Activated T-helper 1 cell treated with Interleukin-2 at 50 U/mL for 16 hours (primary cell): ENCODE results near the gene UNC79.

Experiments
- DNase-seq: peaks from one replicate; pipeline ENCODE4 v3.0.0-alpha.2; 2020; ENCODE audit warnings: low read depth

UNC79 gene

DNA sequence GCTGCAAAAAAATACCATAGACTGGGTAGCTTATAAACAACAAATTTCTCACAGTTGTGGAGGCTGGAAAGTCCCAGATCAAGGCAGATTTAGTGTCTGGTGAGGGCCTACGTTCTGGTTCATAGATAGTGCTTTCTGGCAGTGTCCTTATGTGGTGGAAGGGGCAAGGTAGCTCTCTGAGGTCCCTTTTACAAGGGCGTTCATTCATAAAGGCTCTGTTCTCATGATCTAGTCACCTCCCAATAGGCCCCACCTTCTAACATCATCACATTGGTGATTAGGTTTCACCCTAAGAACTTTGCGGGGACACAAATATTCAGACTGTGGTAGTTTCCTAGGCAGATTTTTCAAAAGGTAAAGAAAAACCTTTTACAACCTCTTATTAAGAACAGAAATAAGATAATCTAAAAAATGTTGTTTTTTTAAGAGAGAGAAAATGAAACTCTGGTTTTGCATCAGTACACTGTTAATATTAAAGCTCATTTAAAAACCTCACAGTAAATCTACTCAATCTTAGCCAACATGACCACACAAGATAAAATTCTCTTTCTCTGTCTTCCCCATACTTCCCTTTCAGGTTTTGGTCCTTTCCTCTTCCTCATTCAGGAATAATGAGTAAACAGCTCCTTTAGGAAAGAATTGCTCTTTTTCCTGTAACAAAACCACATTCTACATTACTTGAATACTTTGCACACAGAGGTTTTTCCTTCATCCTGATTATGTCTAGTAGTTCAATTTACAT lies 117.5 kb downstream of the UNC79 start:
- DNase-seq = no peak

DNA sequence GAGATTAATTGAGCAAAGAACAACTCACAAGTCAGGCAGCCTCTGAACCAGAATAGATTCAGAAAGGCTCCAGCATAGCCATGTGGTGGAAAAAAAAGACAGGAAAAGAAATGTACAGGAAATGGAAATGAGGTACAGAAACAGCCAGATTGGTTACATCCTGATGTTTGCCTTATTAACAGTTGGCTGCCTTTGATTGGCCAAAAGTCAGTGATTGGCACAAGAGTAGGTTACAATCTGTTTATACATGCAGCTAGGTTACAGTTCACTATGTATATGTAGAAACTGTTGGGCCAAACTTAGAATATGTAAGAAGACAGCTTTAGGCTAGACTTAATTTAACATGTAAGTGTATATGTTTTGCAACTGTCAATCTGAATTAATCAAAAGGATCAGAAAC lies 118.9 kb downstream of the UNC79 start:
- DNase-seq = no peak

DNA sequence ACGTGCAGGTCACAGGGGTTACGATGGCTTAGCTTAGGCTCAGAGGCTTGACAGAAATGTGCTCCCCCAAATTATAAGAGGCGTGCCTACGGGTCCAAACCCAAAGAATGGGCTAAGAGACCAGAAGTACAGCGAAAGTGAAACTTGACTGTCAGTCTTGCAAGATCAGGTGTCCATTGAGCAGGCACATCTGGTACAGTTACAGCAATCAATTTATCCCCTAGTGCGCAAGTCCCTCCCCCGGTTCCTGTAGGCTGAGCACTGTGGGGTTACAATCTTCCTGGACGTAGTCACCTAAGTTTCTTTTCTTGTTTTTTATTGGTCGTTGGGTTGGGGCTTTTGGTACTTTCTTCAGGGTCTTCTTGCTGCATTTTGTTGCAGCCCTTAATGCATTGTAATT lies 134.2 kb downstream of the UNC79 start:
- no peak for DNase-seq

DNA sequence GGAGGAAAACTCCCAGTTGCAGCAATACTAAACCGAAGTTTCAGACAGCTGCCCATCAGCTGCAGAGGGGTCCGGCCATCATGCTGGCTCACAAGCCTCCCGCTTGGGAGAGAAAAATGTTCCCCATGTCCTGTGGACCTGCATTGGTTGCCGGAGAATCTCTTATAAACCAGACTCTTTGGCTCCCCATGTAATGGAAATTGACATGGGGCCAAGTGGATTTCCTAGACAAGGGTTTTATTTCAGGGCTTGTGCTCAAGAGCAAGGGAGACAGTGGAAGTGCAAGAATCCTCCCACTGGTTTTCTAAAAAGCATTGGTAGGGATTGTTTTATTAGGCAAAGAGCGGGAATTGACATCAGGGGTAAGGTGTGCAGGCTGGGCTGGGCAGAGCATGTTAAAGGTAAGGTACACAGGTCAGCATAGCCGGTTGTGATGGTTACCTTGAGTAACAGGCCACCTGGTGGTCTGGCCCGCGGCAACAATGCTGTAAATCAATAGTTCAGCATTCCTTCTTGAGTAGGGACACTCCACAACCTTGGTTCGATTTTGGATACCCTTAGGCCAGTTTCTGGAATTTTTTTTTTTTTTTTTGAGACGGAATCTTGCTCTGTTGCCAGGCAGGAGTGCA lies 135.4 kb downstream of the UNC79 start:
- no peak for DNase-seq

DNA sequence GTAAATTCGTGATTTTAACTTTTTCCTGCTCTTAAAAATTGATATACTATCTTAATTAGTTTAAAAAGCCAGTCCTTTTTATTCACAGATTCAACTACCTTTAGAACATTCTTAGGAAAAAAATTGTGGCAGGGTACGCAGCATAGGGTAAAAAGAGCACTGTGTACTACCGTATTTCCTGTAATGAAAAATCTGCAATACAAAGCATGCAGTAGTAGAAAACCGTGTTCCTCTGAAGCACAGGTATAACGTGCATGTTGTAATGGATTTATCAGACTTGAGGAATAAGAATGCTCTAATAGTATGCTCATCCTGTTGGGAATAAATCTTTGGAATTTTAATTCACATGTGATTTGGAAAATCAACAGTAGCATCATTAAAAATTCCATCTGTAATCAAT lies 140.5 kb downstream of the UNC79 start:
- no peak for DNase-seq

DNA sequence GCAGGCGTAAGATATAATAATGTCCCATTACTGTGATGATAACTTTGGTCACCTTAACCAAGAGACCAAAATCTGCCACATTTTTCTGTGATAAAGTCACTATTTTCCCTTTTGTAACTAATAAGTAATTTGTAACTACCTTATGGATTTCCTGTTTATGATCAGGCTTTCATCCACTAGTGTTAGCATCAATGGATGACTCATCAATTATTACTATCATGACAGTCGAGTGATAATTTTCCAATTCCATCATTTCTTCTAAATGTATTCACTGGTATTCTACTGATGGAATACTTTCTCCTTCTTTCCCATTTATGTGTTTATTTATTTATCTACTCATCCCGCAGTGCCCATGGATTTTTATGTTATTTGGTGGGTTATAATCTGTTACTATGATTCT lies 148.4 kb downstream of the UNC79 start:
- DNase-seq = no peak

DNA sequence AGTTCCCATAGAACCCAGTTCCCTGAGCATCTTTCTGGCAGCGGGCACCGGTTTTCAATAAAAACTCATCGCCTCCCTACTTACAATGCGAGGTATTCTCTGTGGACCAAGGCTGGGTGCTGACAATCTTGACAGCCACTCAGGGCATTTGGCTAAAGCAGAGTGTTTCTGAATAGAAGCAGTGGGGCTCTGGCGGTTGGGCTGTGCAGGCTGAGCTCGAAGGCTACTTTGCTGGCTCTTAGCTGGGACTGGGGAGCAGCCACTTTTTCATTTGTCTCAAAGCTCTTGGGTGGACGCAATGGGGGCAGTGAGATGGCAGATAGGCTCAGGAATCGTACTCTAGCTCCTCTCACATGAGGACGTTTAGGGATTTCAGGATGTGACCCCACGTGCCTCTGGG lies 151.8 kb downstream of the UNC79 start:
- DNase-seq = no peak

DNA sequence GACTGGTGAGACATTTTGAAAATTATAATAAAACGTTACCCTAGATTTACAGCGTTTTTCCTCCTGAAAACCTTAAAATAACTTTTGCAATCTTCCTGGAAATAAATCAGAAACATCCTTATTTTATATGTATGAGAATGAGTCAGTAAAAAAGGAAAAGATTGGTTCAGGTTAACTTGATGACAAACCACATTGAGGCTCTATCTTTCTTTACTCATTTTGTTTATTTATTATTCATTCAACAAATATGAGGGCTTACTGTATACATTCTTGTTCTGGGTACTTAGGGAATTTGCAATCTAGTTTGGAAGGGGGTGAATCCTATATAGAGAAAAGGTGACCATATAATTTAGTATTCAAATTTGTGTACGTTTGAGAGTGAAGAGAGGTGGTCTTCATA lies 156.6 kb downstream of the UNC79 start:
- DNase-seq = no peak

DNA sequence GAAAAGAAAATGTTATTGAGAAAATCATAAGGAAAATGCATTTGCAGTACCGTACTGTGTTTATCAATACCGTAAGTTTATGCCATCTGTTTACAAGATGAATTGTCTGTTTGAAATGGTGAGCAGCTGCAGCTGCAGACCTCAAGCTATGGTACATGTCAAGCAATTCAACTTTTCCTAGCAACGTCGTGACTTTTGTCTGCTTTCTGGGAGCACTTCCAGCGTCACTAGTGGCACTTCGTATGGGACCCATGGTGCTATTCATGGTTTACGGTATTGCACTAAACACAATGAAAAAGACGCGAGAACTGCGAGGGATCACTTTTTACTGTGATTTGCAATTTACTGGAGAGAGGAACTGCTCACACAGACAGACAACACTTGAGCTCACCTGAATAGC lies 160.8 kb downstream of the UNC79 start:
- no peak for DNase-seq

DNA sequence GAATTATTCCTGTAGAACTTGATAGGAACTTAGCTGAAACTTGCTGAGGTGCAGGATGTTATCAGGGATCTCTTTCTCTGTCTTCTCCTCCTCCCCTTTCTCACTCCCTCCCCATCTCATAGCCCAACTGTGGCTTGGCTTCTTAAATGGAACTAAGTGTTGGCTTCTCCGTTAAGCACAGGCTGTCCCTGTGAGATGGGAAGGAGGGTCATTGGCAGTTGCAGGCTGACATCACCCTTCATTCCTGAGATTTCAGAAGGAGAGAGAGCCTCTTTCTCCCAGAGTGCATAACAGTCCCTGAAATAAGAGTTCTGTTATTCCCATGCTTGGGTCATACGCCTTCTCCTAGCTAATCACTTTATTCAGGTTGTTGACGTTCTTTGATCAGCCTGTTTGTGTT lies 162.0 kb downstream of the UNC79 start:
- DNase-seq = no peak

DNA sequence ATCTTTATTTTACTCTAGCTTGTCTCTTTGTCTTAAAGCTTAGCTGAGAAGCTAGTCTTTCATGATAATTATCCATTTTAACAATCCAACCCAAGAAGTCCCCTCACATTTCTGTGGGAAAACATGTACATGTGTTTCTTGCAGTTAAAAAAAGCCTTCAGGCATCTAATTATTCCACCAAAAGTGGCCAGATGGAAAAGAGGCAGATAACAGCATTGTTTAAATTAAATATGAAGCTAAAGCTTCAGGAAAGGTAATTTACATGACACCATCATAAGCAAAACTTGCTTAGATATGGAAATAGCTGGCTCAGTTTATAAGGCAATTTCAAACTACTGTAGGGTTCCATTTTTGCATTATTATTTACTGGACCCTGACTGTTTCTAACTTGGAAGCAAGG lies 175.4 kb downstream of the UNC79 start:
- no peak for DNase-seq

DNA sequence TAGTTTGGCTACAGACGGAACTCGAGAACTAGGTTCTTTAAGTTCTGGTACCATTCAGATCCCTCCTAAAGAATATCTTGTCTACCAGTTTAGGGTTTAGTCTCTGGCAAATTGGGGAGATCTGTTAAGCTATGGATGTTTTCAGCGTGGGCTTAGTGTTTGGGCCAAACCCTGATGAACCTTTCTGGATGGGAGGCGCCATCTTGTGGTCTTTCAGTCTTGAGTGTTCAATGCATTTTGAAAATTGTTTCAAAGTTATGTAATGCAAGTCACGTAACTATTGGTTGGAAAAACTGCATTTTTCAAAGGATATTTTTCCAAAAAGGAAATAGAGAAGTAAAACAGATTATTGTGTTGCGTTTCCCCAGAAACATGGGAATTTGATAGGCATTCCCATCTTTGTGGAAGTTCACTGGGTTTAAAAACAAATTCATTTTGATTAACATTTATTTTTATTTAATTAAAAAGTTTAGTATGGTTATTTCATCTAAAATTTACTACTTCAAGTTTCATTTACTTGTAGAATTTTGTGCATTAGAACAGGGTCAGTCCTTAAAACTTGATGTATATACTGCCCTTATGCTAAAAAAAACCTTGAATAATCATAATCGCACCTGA lies 188.5 kb downstream of the UNC79 start:
- DNase-seq = no peak

DNA sequence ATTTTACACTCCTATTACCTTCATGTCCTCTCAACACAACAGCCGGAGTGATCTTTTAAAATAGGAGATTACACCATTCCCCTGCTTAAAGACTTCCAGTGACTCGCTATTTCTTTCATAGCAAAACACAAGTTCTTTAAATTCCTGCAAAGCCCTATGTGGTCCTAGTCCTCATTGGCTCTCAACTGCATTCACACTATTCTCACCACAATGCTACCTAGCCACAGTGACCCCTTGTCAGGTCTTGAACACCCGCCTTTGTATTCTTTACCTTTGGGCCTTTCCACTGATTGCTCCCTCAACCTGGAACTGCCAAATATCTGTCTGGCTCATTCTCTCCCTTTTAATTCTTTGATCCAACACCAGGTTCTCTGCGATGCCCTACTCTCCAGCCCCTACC lies 197.3 kb downstream of the UNC79 start:
- no peak for DNase-seq

DNA sequence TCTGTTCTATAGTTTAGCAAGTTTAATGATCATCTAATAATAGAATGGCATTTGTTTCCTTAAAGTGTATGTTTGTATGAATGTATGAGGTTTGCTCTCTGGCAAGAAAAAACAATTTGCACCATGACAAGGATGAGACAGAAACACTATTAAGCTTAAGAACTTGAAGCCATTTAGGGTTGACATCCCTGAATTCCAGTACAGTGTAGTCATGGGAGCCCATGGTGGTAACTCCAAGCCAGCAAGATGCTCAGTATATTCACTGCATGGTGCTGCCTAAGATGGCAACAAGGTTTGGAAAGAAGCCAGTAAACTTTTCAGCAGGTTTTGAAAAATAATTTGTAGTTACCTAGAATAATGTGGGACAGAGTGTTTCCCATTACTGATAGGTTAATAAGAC lies 198.9 kb downstream of the UNC79 start:
- DNase-seq = no peak

DNA sequence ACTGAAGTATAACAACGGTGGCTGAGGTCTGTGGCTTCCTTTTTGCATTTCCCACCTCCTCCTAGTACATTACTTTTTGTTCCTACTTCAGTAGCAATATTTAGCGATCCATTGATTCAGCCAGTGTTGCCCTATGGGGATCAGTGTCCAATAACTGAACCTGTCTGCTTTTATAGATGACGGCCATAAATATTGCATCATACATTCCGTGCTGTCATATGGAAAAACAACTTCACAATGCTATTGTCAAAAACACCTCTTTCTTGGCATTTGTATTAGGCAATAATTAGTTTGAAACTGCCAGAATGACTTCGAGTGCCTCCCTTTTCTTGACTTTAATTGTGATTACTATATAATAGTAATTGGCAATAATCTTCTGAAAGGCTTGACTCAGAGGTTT lies 208.1 kb downstream of the UNC79 start:
- no peak for DNase-seq

DNA sequence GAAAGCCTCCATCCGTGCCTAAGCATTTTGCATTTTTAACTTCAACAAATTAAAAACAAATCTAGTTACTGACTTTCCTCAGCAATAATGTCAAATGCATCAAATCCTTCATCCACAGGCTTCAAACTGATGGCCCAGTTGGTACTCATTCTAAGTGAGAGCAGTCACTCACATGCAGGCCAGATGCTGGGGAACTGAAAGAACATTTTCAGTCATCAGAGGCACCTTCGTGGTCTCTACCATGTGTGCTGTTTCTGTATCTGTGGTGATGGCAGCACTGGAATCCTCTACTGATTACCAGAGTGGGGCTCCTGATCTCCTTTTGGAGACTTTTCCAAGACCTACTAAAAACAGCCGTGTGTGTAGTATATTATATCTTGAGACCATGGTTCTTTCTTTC lies 212.4 kb downstream of the UNC79 start:
- DNase-seq = no peak

DNA sequence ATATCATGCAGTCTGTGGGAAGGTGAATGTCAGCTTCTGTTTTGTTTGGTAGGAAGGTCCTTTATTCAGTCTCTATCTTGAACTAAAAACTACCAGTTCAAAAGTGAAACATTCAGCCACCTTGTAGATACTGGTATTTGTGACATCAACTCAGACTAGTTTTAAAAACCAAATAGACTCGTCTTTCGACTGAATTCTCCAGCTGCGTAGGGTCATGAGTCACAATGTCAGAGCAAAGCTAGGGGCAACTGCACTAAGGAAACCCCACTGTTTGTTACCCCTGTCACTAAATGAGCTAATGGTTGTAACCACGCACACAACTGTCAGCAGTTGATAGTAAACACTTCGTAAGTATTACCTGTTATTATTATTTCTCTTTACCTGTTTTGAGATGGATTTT lies 212.9 kb downstream of the UNC79 start:
- DNase-seq = no peak

DNA sequence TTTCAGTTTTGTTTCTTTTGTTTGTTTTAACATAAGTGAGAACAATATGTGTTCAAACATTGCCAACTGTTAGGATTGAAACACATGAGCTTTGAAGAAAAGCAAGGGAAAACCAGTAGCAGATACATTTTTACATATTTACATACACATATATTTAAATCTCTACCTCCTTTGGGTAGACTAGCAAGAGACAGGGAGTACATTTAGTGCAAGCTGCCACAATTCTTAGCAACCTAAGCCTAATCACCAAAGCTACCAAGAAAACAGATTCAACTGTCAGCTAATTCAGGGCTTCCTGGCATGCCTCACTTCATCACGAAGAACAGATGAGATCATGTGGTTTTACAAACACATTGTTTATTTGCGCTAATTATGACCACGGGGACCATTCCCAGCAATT lies 214.5 kb downstream of the UNC79 start:
- DNase-seq = no peak

DNA sequence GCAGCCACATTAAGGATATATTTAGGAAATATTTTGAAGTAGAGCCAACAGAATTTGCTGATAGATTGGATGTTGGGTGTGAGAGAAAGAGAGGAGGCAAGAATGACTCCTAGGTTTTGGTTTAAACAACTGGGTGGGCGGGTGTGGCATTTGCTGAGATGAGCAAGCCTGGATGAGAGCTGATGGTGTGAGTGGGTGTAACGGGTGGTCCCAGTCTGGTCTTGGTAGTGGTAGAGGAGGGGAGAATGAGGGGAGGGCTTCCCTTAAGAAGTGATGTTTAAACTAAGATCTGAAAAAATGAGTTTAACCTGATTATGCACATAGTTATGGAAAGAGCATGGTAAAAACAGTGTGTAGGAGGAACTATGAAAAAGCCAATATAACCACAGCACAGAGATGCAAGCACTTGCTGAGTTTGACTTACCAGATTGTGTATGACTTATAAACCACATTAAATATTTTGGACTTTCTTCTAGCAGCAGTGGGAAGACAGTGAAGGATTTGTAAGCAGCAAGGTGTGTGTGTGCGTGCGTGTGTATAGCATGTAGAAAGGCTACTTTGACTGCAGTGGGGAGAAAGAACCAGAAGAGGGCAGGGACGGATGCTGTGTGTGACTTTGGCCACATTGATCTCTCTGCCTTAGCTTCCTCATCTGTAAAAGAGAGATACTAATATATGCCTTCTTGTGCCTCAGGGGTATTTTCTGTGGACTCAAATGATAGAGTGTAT lies 217.9 kb downstream of the UNC79 start:
- no peak for DNase-seq

DNA sequence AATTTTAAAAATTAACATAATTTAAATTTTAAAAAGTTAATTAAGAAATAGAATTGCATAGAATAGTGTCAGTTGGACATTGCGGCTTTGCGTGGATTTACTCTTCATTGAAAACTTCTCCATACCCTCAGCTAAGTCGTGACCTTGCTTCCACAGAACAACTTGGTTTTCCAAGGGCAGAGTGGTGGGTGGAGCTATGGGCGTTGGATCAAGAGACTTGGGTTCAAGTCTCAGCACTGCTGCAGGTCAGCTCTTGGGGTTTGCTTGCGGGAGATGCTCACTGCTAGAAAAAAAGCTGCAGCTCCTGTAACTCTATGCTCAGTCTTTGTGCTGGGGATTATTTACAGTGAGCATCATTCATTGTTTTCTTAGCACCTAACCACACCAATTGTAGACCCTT lies 223.9 kb downstream of the UNC79 start:
- DNase-seq = no peak

DNA sequence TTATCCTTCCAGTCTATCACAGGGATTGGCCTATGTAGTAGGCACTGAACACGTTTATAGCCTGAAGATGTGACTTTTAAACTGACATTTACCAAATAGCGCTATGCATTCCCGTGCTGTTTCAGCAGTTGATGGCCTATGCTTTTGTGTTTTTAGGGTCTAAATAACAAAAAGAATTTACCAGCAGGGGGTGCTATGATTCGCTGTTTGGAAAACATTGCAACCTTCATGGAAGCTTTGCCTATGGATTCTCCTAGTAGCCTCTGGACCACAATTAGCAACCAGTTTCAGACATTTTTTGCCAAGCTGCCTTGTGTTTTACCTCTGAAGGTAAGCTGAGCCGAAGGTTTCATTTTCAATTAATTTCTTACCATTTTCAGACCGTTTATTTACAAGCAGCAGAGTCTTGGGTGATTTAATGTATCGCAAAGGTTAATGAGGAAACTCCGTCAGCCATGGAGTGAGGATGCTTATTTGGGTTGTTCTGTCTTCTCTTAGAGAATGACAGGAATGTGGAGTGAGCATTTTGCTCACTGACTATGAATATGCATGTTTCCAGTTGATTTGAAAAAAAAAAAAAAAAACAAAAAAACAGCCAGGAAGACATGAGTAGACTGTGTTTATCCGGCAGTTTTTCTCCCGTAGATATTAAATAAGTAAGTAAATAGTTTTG lies 224.5 kb downstream of the UNC79 start:
- DNase-seq = no peak

DNA sequence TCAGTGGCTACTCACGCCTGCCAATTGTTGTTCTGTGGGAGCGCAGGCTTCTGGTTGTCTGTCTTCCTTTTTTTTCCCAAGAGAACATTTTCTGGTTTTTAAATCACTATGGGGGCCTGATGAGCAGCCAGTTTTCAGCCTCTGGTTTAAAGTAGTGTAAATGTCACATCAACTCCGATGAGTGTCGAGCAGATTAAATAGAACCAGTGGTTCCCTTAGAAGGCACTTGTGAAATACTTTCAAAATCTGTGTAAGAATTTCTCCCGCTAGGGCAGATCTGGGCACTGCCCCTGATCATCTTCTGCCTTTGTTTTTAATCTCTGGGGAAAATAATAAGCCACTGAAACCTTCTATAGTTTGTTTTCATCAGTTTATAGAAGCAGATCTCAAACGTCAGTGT lies 227.1 kb downstream of the UNC79 start:
- no peak for DNase-seq

DNA sequence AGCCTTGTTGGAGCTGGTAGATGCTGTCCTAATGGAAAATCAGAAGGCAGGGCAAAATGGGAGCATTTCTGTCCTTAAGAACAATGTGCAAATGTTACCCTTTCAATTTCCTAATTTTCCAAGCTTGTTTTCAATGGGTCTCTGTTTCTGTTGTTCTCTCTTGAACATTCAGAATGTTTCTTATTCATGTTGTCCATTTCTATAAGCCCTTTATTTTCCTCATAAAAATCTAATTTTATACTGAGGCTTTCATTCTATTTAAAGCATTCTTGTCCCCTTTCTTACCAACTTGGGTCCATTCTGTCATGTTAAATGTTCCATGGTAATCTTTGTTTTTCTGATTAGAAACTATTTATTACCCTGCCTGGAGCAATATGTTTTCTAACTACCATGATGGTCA lies 232.6 kb downstream of the UNC79 start:
- DNase-seq = no peak
